MM.1S (cell line): Measurements from ENCODE around the gene SVOP.

Experiments used
- DNase-seq: peaks from one replicate; pipeline ENCODE4 v3.0.0-alpha.2; 2015
- H2AFZ ChIP-seq: fragments of 300-600 bp; sonication (generic); 2 replicates; pipeline ENCODE4 v1.6.0; 2016; ENCODE audit warnings: antibody characterized with exemption, low read length
- H3F3A ChIP-seq: fragments of 300-600 bp; sonication (generic); 2 replicates; pipeline ENCODE4 v1.6.1; 2016; ENCODE audit warnings: mild to moderate bottlenecking, antibody characterized with exemption, low read length, moderate library complexity, mixed read lengths; ENCODE audit not compliant: insufficient read depth
- H3K27ac ChIP-seq: fragments of 300-600 bp; sonication (generic); 2 replicates; pipeline ENCODE4 v1.5.1; 2016; ENCODE audit warnings: mild to moderate bottlenecking, low read length
- H3K27me3 ChIP-seq: fragments of 300-600 bp; sonication (generic); replicated peaks from 2 replicates; pipeline ENCODE4 v1.6.0; 2016; ENCODE audit warnings: low read length; ENCODE audit not compliant: insufficient read depth
- H3K36me3 ChIP-seq: fragments of 300-600 bp; sonication (generic); replicated peaks from 2 replicates; pipeline ENCODE4 v1.6.1; 2016; ENCODE audit warnings: mild to moderate bottlenecking, low read length, mixed read lengths; ENCODE audit not compliant: insufficient read depth
- H3K4me1 ChIP-seq: fragments of 300-600 bp; sonication (generic); 2 replicates; pipeline ENCODE4 v1.6.1; 2016; ENCODE audit warnings: low read length, mixed read lengths
- H3K4me2 ChIP-seq: fragments of 300-600 bp; sonication (generic); 2 replicates; pipeline ENCODE4 v1.6.0; 2016; ENCODE audit warnings: low read depth, low read length
- H3K4me3 ChIP-seq: fragments of 300-600 bp; sonication (generic); 2 replicates; pipeline ENCODE4 v1.5.1; 2016; ENCODE audit warnings: low read length, mixed read lengths
- H3K79me2 ChIP-seq: fragments of 300-600 bp; sonication (generic); 2 replicates; pipeline ENCODE4 v1.6.1; 2016; ENCODE audit warnings: mixed run types, low read length, mixed read lengths
- H3K9ac ChIP-seq: fragments of 300-600 bp; sonication (generic); 2 replicates; pipeline ENCODE4 v1.6.1; 2016; ENCODE audit warnings: low read length, mixed read lengths
- H3K9me2 ChIP-seq: fragments of 300-600 bp; sonication (generic); replicated peaks from 2 replicates; pipeline ENCODE4 v1.6.1; 2016; ENCODE audit warnings: mild to moderate bottlenecking, low read length, mixed read lengths; ENCODE audit not compliant: insufficient read depth
- H3K9me3 ChIP-seq: fragments of 300-600 bp; sonication (generic); replicated peaks from 2 replicates; pipeline ENCODE4 v1.6.1; 2016; ENCODE audit warnings: mild to moderate bottlenecking, low read length, mixed read lengths; ENCODE audit not compliant: insufficient read depth
- H4K20me1 ChIP-seq: fragments of 300-600 bp; sonication (generic); 2 replicates; pipeline ENCODE4 v1.6.1; 2016; ENCODE audit warnings: mild to moderate bottlenecking, low read length, moderate library complexity, mixed read lengths; ENCODE audit not compliant: insufficient read depth
- EZH2 ChIP-seq: fragments of 300-600 bp; sonication (generic); optimal IDR thresholded peaks from 2 replicates; pipeline ENCODE3; 2017; ENCODE audit warnings: low read depth, mild to moderate bottlenecking, antibody characterized with exemption, low read length, mixed read lengths
- EZH2phosphoT487 ChIP-seq: fragments of 300-600 bp; sonication (generic); IDR thresholded peaks from 2 replicates; pipeline ENCODE4 v1.6.1; 2018; ENCODE audit warnings: antibody characterized with exemption, low read length
- TF ChIP-seq, protein P1 (sequence below): fragments of 300-600 bp; sonication (generic); IDR thresholded peaks from 2 replicates; pipeline ENCODE4 v1.5.1; 2016; ENCODE audit warnings: antibody characterized with exemption, low read length, mixed read lengths

The SVOP gene

DNA sequence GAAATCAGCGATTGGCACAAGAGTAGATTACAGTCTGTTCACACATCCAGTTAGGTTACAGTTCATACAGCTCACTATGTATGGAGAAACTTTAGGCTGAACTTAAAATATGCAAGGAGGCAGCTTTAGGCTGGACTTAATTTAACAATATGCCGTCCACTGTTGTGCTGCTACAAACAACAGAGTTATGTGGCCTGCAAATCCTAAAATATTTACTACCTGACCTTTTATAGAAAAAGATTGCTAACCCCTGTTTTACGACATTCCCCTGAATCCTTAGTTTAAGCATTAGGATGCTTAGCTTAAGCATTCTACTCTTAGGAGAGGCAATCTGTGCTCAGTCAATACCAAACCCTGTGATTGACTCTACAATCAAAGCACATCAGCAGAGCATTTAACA is 90.1 kb downstream of the SVOP start:
- TF ChIP-seq, protein P1, sequence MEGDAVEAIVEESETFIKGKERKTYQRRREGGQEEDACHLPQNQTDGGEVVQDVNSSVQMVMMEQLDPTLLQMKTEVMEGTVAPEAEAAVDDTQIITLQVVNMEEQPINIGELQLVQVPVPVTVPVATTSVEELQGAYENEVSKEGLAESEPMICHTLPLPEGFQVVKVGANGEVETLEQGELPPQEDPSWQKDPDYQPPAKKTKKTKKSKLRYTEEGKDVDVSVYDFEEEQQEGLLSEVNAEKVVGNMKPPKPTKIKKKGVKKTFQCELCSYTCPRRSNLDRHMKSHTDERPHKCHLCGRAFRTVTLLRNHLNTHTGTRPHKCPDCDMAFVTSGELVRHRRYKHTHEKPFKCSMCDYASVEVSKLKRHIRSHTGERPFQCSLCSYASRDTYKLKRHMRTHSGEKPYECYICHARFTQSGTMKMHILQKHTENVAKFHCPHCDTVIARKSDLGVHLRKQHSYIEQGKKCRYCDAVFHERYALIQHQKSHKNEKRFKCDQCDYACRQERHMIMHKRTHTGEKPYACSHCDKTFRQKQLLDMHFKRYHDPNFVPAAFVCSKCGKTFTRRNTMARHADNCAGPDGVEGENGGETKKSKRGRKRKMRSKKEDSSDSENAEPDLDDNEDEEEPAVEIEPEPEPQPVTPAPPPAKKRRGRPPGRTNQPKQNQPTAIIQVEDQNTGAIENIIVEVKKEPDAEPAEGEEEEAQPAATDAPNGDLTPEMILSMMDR: no peak
- TF ChIP-seq EZH2: no peak
- no peaks in the 10 kb centered on the region for H4K20me1 ChIP-seq
- no peaks in the 10 kb centered on the region for H3K36me3 ChIP-seq
- H3K9me2 ChIP-seq: no peaks in the 10 kb centered on the region
- no peak overlapping the region for H3K4me3 ChIP-seq
- H2AFZ ChIP-seq: no peak overlapping the region
- H3K9ac ChIP-seq: no peak overlapping the region
- no peaks in the 10 kb centered on the region for H3K27me3 ChIP-seq
- no peaks in the 10 kb centered on the region for H3K4me1 ChIP-seq
- no peaks in the 10 kb centered on the region for H3K79me2 ChIP-seq
- DNase-seq: no peak
- H3F3A ChIP-seq: no peaks in the 10 kb centered on the region
- no peak overlapping the region for H3K27ac ChIP-seq
- H3K9me3 ChIP-seq: no peaks in the 10 kb centered on the region
- no peak overlapping the region for H3K4me2 ChIP-seq

GRCh38 chr12:108930155-108930554 is 90.7 kb downstream of the SVOP start:
- H3K9me3 ChIP-seq: no peaks in the 10 kb centered on the region
- H3K27me3 ChIP-seq: no peaks in the 10 kb centered on the region
- H3K4me2 ChIP-seq: no peak overlapping the region
- TF ChIP-seq, protein P1: no peak
- TF ChIP-seq EZH2phosphoT487: no peak
- no peak for TF ChIP-seq EZH2
- no peaks in the 10 kb centered on the region for H4K20me1 ChIP-seq
- no peaks in the 10 kb centered on the region for H3K4me1 ChIP-seq
- DNase-seq: no peak
- no peak overlapping the region for H3K9ac ChIP-seq
- no peaks in the 10 kb centered on the region for H3F3A ChIP-seq
- no peaks in the 10 kb centered on the region for H3K79me2 ChIP-seq
- no peak overlapping the region for H3K4me3 ChIP-seq
- H3K27ac ChIP-seq: no peak overlapping the region
- no peaks in the 10 kb centered on the region for H3K36me3 ChIP-seq
- H2AFZ ChIP-seq: no peak overlapping the region
- H3K9me2 ChIP-seq: no peaks in the 10 kb centered on the region

DNA sequence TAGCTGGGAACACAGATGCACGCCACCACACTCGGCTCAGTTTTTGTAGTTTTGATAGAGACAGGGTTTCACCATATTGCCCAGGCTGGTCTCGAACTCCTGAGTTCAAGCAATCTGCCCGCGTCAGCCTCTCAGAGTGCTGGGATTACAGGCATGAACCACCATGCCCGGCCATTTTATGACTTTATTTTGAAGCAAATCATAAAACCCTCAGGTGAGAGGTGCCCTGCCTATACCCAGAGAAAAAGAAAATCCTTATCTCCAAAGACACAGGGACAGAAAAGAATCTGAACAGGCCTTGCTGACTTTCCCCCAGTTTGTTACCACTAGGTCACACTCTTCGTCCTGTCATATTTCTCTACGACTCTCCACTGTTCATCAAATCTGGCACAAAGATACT is 92.2 kb downstream of the SVOP start:
- Histone ChIP-seq H3K9me2 (no peaks in the 10 kb centered on the region), H3K27me3 (no peaks in the 10 kb centered on the region), H2AFZ (no peak overlapping the region), H3K27ac (no peak overlapping the region), H3K4me1 (no peaks in the 10 kb centered on the region), H3F3A (no peaks in the 10 kb centered on the region), H3K9ac (no peak overlapping the region), H3K36me3 (no peaks in the 10 kb centered on the region), H3K4me2 (no peak overlapping the region), H4K20me1 (no peaks in the 10 kb centered on the region), H3K4me3 (no peak overlapping the region), H3K79me2 (no peaks in the 10 kb centered on the region), H3K9me3 (no peaks in the 10 kb centered on the region)
- TF ChIP-seq EZH2phosphoT487 (no peak), EZH2 (no peak)
- TF ChIP-seq, protein P1: no peak
- no peak for DNase-seq
